Calu3 (cell line): Measurements from ENCODE around the gene AAK1. TPM values are rescaled to one million over a fixed set of nuclear protein-coding genes. Genes with fewer than 3 reads are reported as not detected.
"Not testable (repeated sequence)": the region's sequence is repeated elsewhere in the genome, so short reads cannot be mapped to it uniquely, and the experiment has no call there.

ENCODE experiments used
- BruUV-seq: library from RNA; stranded (reverse); fragments of 400-500 nt; replicated peaks from 2 replicates; lab custom pipeline; 2021; lab: Mats Ljungman, UMichigan
- CTCF ChIA-PET: fragments of 300-600 bp; sonication (Branson Sonifier 250); formaldehyde crosslinking; loops from one replicate; lab custom pipeline; 2022; ENCODE audit warnings: antibody characterized with exemption; lab: Charles Lee
- DNase-seq: peaks from one replicate; pipeline ENCODE4 v3.0.0; 2022
- H3K27ac Mint-ChIP-seq: one replicate; pipeline ENCODE4 v1.8.0; 2022; ENCODE audit warnings: mixed read lengths; ENCODE audit not compliant: unreplicated experiment
- H3K27me3 Mint-ChIP-seq: one replicate; pipeline ENCODE4 v1.8.0; 2022; ENCODE audit warnings: mixed read lengths; ENCODE audit not compliant: unreplicated experiment
- H3K36me3 Mint-ChIP-seq: one replicate; pipeline ENCODE4 v1.8.0; 2022; ENCODE audit warnings: mild to moderate bottlenecking, moderate library complexity, mixed read lengths; ENCODE audit not compliant: insufficient read depth, unreplicated experiment
- H3K4me1 Mint-ChIP-seq: one replicate; pipeline ENCODE4 v1.8.0; 2022; ENCODE audit warnings: mild to moderate bottlenecking, low read depth, mixed read lengths; ENCODE audit not compliant: unreplicated experiment
- H3K4me3 Mint-ChIP-seq: one replicate; pipeline ENCODE4 v1.8.0; 2022; ENCODE audit warnings: mild to moderate bottlenecking, low read depth, moderate library complexity, mixed read lengths; ENCODE audit not compliant: unreplicated experiment
- H3K9me3 Mint-ChIP-seq: one replicate; pipeline ENCODE4 v1.8.0; 2022; ENCODE audit warnings: low read depth, mixed read lengths; ENCODE audit not compliant: unreplicated experiment
- CTCF ChIP-seq: fragments of 200-600 bp; IDR thresholded peaks from one replicate; pipeline ENCODE4 v1.8.0; 2022; ENCODE audit warnings: antibody characterized with exemption; ENCODE audit not compliant: unreplicated experiment
- intact Hi-C: fragments of 100-400 bp; cut with micrococcal nuclease; formaldehyde crosslinking; loops from one replicate; pipeline ENCODE4 v1.10.0; 2022; ENCODE audit not compliant: unreplicated experiment
- total RNA-seq: library from RNA; stranded (reverse); gene quantifications from 2 replicates; pipeline ENCODE4 v1.2.3, GENCODE V29; 2022

The AAK1 gene
- total RNA-seq, 1 experiment from 2014 or later, result 46.7 TPM

DNA sequence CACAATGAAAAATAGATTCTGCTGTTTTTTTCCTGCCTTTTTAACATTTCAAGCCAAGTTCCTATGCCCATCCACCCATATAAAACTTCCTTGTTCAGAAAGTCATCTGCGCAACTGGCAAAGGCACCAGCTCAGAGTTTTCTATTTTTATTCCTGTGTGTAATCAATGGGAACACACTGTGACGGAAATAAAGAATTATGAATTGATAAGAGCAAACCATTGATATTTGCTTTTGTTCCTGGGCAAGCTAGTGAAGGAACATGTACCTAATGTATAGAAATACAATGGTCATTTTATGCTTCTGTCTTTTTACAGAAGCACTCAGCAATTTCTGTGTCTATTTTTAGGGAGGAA, 30.8 kb upstream of the AAK1 start:
- Mint-ChIP-seq H3K27ac (no peak overlapping the region), H3K4me3 (no peak overlapping the region), H3K4me1 (peaks cover 18% of the 10 kb centered on the region), H3K36me3 (peaks cover 3% of the 10 kb centered on the region), H3K27me3 (no peaks in the 10 kb centered on the region), H3K9me3 (no peaks in the 10 kb centered on the region)
- CTCF ChIA-PET, result interaction anchor here (0.7 to 1.0 kb wide), 2 partner anchors 9 to 51 kb away, joined by 3 to 4 read pairs; no protein-coding TSS in a partner anchor
- intact Hi-C loops, result no loop called here
- no peak for DNase-seq
- no TSS peak for BruUV-seq
- no peak for TF ChIP-seq CTCF

DNA sequence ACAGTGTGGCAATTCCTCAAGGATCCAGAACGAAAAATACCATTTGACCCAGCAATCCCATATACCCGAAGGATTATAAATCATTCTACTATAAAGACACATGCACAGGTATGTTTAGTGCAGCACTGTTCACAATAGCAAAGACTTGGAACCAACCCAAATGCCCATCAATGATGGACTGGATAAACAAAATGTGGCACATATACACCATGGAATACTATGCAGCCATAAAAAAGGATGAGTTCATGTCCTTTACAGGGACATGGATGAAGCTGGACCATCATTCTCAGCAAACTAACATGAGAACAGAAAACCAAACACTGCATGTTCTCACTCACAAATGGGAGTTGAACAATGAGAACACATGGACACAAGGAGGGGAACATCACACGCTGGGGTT, 29.6 kb upstream of the AAK1 start:
- peaks cover 18% of the 10 kb centered on the region for H3K4me1 Mint-ChIP-seq
- BruUV-seq, intact Hi-C loops, H3K4me3 Mint-ChIP-seq, H3K27ac Mint-ChIP-seq, H3K36me3 Mint-ChIP-seq, H3K9me3 Mint-ChIP-seq, CTCF ChIA-PET, DNase-seq, H3K27me3 Mint-ChIP-seq: not testable (repeated sequence)

- Mint-ChIP-seq H3K27me3 (no peaks in the 10 kb centered on the region), H3K4me1 (peaks cover 19% of the 10 kb centered on the region), H3K9me3 (no peaks in the 10 kb centered on the region), H3K4me3 (no peak overlapping the region), H3K36me3 (no peaks in the 10 kb centered on the region), H3K27ac (no peak overlapping the region)
- TF ChIP-seq CTCF, result no peak
- CTCF ChIA-PET, result interaction anchor here (0.7 kb wide), 1 partner anchor 24 kb away, joined by 4 read pairs; no protein-coding TSS in a partner anchor
- intact Hi-C loops, result no loop called here
- DNase-seq, result no peak
- BruUV-seq, result no TSS peak
Observed at GRCh38 chr2:69669666-69670065, 26.1 kb upstream of the AAK1 start.

DNA sequence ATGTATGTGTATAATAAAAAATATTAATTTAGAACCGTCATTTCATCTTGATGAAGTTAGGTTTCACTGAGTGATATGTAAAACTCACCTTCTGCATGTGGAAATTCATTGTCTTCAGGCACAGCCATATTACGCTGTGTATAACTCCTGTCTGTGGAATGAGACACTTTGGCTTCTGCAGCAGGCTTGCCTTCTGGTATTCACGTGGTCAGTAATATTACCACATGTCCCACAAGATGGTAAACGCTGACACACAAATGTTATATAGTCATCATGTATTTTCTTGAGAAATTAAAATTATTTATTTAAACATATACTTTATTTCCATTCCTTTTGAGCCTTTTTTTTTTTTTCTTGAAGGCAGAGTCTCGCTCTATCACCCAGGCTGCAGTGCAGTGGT, 25.1 kb upstream of the AAK1 start:
- peaks cover under 1% of the 10 kb centered on the region for H3K9me3 Mint-ChIP-seq
- BruUV-seq, result no TSS peak
- peaks cover 10% of the 10 kb centered on the region for H3K4me1 Mint-ChIP-seq
- intact Hi-C loops, result no loop called here
- CTCF ChIA-PET, result no interaction called here
- no peaks in the 10 kb centered on the region for H3K27me3 Mint-ChIP-seq
- no peak for DNase-seq
- H3K36me3 Mint-ChIP-seq, result no peaks in the 10 kb centered on the region
- no peak overlapping the region for H3K4me3 Mint-ChIP-seq
- H3K27ac Mint-ChIP-seq, result no peak overlapping the region
- no peak for TF ChIP-seq CTCF

GRCh38 chr2:69667805-69668382, 24.4 kb upstream of the AAK1 start:
- no peaks in the 10 kb centered on the region for H3K36me3 Mint-ChIP-seq
- peaks cover 10% of the 10 kb centered on the region for H3K4me1 Mint-ChIP-seq
- intact Hi-C loops, result no loop called here
- CTCF ChIA-PET, result no interaction called here
- TF ChIP-seq CTCF, result no peak
- no peaks in the 10 kb centered on the region for H3K27me3 Mint-ChIP-seq
- no peak overlapping the region for H3K4me3 Mint-ChIP-seq
- no peak for DNase-seq
- H3K27ac Mint-ChIP-seq, result no peak overlapping the region
- no TSS peak for BruUV-seq
- H3K9me3 Mint-ChIP-seq, result peaks cover 5% of the 10 kb centered on the region
